HepG2 (cell line): ENCODE measurements around the gene ZDHHC24. TPM values are rescaled to one million over a fixed set of nuclear protein-coding genes. Genes with fewer than 3 reads are reported as not detected.

ENCODE experiments used
- AGO1 ChIP-seq: fragments of 200-400 bp; formaldehyde crosslinking; IDR thresholded peaks from 2 replicates; pipeline ENCODE4 v1.6.1; 2017; ENCODE audit warnings: mild to moderate bottlenecking, low read depth, low read length, moderate library complexity; ENCODE audit not compliant: poor library complexity, severe bottlenecking
- EZH2 ChIP-seq: conservative IDR thresholded peaks from 2 replicates; pipeline ENCODE4 v1.6.1; 2012; ENCODE audit warnings: mild to moderate bottlenecking, low read depth, low read length, moderate library complexity
- FOXK2 ChIP-seq: fragments of 450-650 bp; IDR thresholded peaks from 2 replicates; pipeline ENCODE4 v1.6.1; 2016
- HNRNPUL1 ChIP-seq: fragments of 200-400 bp; formaldehyde crosslinking; IDR thresholded peaks from 2 replicates; pipeline ENCODE4 v1.6.1; 2017; ENCODE audit warnings: low read depth, mild to moderate bottlenecking, low read length, moderate library complexity
- KLF9 ChIP-seq: IDR thresholded peaks from 2 replicates; pipeline ENCODE4 v1.6.1; 2016; ENCODE audit warnings: low read depth
- LCORL ChIP-seq, 2 experiments: fragments of 450-650 bp in 1 of 2; sonication (generic) in 1 of 2; formaldehyde crosslinking in 1 of 2; IDR thresholded peaks; 2 replicates each; pipeline versions ENCODE4 v1.5.0 to v1.6.1; 2017 to 2020; ENCODE audit warnings: antibody characterized with exemption in 1 of 2, missing genetic modification reagents in 1 of 2
- MEIS2 ChIP-seq: sonication (generic); formaldehyde crosslinking; IDR thresholded peaks from 2 replicates; pipeline ENCODE4 v1.9.0; 2021; ENCODE audit warnings: mild to moderate bottlenecking, missing genetic modification reagents
- POGZ ChIP-seq: sonication (generic); formaldehyde crosslinking; IDR thresholded peaks from 2 replicates; pipeline ENCODE4 v1.4.0; 2020; ENCODE audit warnings: mild to moderate bottlenecking, missing genetic modification reagents
- SALL2 ChIP-seq: sonication (generic); formaldehyde crosslinking; IDR thresholded peaks from 2 replicates; pipeline ENCODE4 v1.8.1; 2023; ENCODE audit warnings: mild to moderate bottlenecking, missing genetic modification reagents, inconsistent platforms
- SP4 ChIP-seq: sonication (generic); formaldehyde crosslinking; IDR thresholded peaks from 2 replicates; pipeline ENCODE4 v1.8.1; 2023; ENCODE audit warnings: mild to moderate bottlenecking, missing genetic modification reagents
- TFAP4 ChIP-seq: sonication (generic); IDR thresholded peaks from 2 replicates; pipeline ENCODE4 v1.6.1; 2016; ENCODE audit warnings: low read depth, borderline replicate concordance
- TOE1 ChIP-seq: sonication (generic); formaldehyde crosslinking; IDR thresholded peaks from 2 replicates; pipeline ENCODE4 v1.4.0; 2020; ENCODE audit warnings: mild to moderate bottlenecking, missing genetic modification reagents
- XRCC5 ChIP-seq: fragments of 200-400 bp; formaldehyde crosslinking; optimal IDR thresholded peaks from 2 replicates; pipeline ENCODE3; 2017; ENCODE audit warnings: mild to moderate bottlenecking, low read length
- ZBTB1 ChIP-seq: sonication (generic); formaldehyde crosslinking; IDR thresholded peaks from 2 replicates; pipeline ENCODE4 v1.4.0; 2020; ENCODE audit warnings: missing genetic modification reagents, borderline replicate concordance
- ZFYVE20 ChIP-seq: sonication (generic); formaldehyde crosslinking; IDR thresholded peaks from 2 replicates; pipeline ENCODE4 v1.8.0; 2023; ENCODE audit warnings: low read depth, mild to moderate bottlenecking, moderate library complexity, missing genetic modification reagents, borderline replicate concordance
- ZNF207 ChIP-seq: fragments of 450-650 bp; IDR thresholded peaks from 2 replicates; pipeline ENCODE4 v1.6.1; 2016; ENCODE audit warnings: antibody characterized with exemption, borderline replicate concordance
- ZNF256 ChIP-seq: sonication (generic); formaldehyde crosslinking; conservative IDR thresholded peaks from 2 replicates; pipeline ENCODE4 v1.4.0; 2020; ENCODE audit warnings: missing genetic modification reagents
- ZNF546 ChIP-seq: sonication (generic); formaldehyde crosslinking; conservative IDR thresholded peaks from 2 replicates; pipeline ENCODE4 v1.8.1; 2023; ENCODE audit warnings: mild to moderate bottlenecking, missing genetic modification reagents
- ZNF563 ChIP-seq: sonication (generic); formaldehyde crosslinking; IDR thresholded peaks from 2 replicates; pipeline ENCODE4 v1.8.0; 2022; ENCODE audit warnings: mild to moderate bottlenecking, moderate library complexity, missing genetic modification reagents
- ZNF570 ChIP-seq: sonication (generic); formaldehyde crosslinking; IDR thresholded peaks from 2 replicates; pipeline ENCODE4 v1.4.0; 2020; ENCODE audit warnings: mild to moderate bottlenecking, missing genetic modification reagents, borderline replicate concordance
- ZNF639 ChIP-seq: conservative IDR thresholded peaks from 2 replicates; pipeline ENCODE4 v1.6.1; 2018; ENCODE audit warnings: missing genetic modification reagents
- polyA plus RNA-seq, 8 experiments: library from polyadenylated mRNA; depleted of rRNA in 3 of 8; stranded (reverse) in 7 of 8; unstranded in 1 of 8; fragments of >200 nt; fragmentation: Illumina TruSeq in 4 of 8; extraction: Trizol in 4 of 8; gene quantifications; 2 replicates each; pipeline versions ENCODE4 v1.2.1 to v1.2.3, GENCODE V29; 2011 to 2016; ENCODE audit warnings: low read depth in 4 of 8, missing spikeins in 1 of 8, mixed read lengths in 1 of 8; ENCODE audit not compliant: insufficient read depth in 1 of 8
- total RNA-seq, 5 experiments: library from RNA; depleted of rRNA; stranded (reverse); fragments of >200 nt; fragmentation: Illumina TruSeq; extraction: Trizol; gene quantifications; 2 replicates each; pipeline ENCODE4 v1.2.3, GENCODE V29; 2016; ENCODE audit warnings: low read depth in 1 of 5
- TF ChIP-seq, protein P1 (sequence below): sonication (generic); formaldehyde crosslinking; conservative IDR thresholded peaks from 2 replicates; pipeline ENCODE4 v1.4.0; 2020; ENCODE audit warnings: missing genetic modification reagents
- TF ChIP-seq, protein P2 (sequence below): IDR thresholded peaks from 2 replicates; pipeline ENCODE4 v1.6.1; 2016; ENCODE audit warnings: low read depth
- TF ChIP-seq, protein P3 (sequence below): sonication (generic); formaldehyde crosslinking; IDR thresholded peaks from 2 replicates; pipeline ENCODE4 v1.5.0; 2020; ENCODE audit warnings: missing genetic modification reagents
- TF ChIP-seq, protein P4 (sequence below): sonication (generic); formaldehyde crosslinking; IDR thresholded peaks from 2 replicates; pipeline ENCODE4 v1.8.1; 2023; ENCODE audit warnings: missing genetic modification reagents, inconsistent platforms, borderline replicate concordance

ZDHHC24 gene
- total and polyA plus RNA-seq, 2 of the 13 experiments (the other 11 are each of a cell fraction or from before 2014, with no cell fraction given) = 4.3 TPM

- TF ChIP-seq ZNF256 (CRISPR knock-in tag) = no peak
- TF ChIP-seq ZNF207 = no peak
- TF ChIP-seq AGO1 = no peak
- no peak for TF ChIP-seq HNRNPUL1
- TF ChIP-seq ZNF570 (CRISPR knock-in tag) = no peak
- TF ChIP-seq SP4 (CRISPR knock-in tag) = no peak
- no peak for TF ChIP-seq TFAP4
- TF ChIP-seq MEIS2 = no peak
- TF ChIP-seq KLF9 (CRISPR knock-in tag) = no peak
- TF ChIP-seq LCORL (IDR thresholded peaks at IDR 0.05) = no peak
- 0 out of 2 replicates have a peak, but pooled peaks have one; percentile 30 for TF ChIP-seq LCORL (CRISPR knock-in tag; IDR thresholded peaks at IDR 0.05)
- peak; percentile 47 for TF ChIP-seq XRCC5
- TF ChIP-seq, protein P1, sequence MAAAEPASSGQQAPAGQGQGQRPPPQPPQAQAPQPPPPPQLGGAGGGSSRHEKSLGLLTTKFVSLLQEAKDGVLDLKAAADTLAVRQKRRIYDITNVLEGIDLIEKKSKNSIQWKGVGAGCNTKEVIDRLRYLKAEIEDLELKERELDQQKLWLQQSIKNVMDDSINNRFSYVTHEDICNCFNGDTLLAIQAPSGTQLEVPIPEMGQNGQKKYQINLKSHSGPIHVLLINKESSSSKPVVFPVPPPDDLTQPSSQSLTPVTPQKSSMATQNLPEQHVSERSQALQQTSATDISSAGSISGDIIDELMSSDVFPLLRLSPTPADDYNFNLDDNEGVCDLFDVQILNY (CRISPR knock-in tag) = no peak
- TF ChIP-seq ZNF546 (CRISPR knock-in tag) = no peak
- no peak for TF ChIP-seq ZNF563 (CRISPR knock-in tag)
- TF ChIP-seq EZH2 = no peak
- TF ChIP-seq TOE1 (CRISPR knock-in tag) = no peak
- TF ChIP-seq, protein P2, sequence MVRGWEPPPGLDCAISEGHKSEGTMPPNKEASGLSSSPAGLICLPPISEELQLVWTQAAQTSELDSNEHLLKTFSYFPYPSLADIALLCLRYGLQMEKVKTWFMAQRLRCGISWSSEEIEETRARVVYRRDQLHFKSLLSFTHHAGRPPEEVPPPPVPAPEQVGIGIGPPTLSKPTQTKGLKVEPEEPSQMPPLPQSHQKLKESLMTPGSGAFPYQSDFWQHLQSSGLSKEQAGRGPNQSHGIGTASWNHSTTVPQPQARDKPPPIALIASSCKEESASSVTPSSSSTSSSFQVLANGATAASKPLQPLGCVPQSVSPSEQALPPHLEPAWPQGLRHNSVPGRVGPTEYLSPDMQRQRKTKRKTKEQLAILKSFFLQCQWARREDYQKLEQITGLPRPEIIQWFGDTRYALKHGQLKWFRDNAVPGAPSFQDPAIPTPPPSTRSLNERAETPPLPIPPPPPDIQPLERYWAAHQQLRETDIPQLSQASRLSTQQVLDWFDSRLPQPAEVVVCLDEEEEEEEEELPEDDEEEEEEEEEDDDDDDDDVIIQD (CRISPR knock-in tag) = no peak
- no peak for TF ChIP-seq SALL2 (CRISPR knock-in tag)
- TF ChIP-seq ZNF639 (CRISPR knock-in tag) = no peak
- no peak for TF ChIP-seq FOXK2
- no peak for TF ChIP-seq ZBTB1 (CRISPR knock-in tag)
- TF ChIP-seq, protein P3, sequence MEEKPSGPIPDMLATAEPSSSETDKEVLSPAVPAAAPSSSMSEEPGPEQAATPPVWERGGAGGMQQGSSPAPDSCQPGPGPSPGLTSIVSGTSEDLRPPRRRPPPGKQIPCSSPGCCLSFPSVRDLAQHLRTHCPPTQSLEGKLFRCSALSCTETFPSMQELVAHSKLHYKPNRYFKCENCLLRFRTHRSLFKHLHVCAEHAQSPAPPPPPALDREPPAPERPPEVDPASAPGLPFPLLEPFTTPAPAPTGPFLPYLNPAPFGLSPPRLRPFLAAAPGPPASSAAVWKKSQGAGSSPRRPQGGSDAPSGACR (CRISPR knock-in tag) = no peak
- TF ChIP-seq ZFYVE20 (CRISPR knock-in tag) = no peak
- no peak for TF ChIP-seq POGZ (CRISPR knock-in tag)
- TF ChIP-seq, protein P4, sequence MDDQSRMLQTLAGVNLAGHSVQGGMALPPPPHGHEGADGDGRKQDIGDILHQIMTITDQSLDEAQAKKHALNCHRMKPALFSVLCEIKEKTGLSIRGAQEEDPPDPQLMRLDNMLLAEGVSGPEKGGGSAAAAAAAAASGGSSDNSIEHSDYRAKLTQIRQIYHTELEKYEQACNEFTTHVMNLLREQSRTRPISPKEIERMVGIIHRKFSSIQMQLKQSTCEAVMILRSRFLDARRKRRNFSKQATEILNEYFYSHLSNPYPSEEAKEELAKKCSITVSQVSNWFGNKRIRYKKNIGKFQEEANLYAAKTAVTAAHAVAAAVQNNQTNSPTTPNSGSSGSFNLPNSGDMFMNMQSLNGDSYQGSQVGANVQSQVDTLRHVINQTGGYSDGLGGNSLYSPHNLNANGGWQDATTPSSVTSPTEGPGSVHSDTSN (CRISPR knock-in tag) = no peak
Measured at GRCh38 chr11:66579017-66579606, 33.3 kb upstream of the ZDHHC24 start (continued).
